Retinal pigment epithelial cell (primary cell): ENCODE results near the gene CHI3L1.

Source experiments
- DNase-seq: peaks from one replicate; pipeline ENCODE4 v3.0.0-alpha.2; 2010; ENCODE audit warnings: low read depth
- H3K4me3 ChIP-seq: 2 replicates; pipeline ENCODE4 v1.5.1; 2011; ENCODE audit warnings: mild to moderate bottlenecking, low read length, control low read depth, moderate library complexity
- CTCF ChIP-seq: conservative IDR thresholded peaks from 2 replicates; pipeline ENCODE4 v1.5.1; 2011; ENCODE audit warnings: low read depth, low read length, control low read depth, inconsistent platforms

The CHI3L1 gene

GRCh38 chr1:203188686-203189232 is 2.3 kb upstream of the CHI3L1 start:
- DNase-seq, result no peak
- H3K4me3 ChIP-seq, result no peak overlapping the region
- TF ChIP-seq CTCF, result no peak

GRCh38 chr1:203187689-203188264 is 1.3 kb upstream of the CHI3L1 start:
- no peak for DNase-seq
- TF ChIP-seq CTCF, result no peak
- H3K4me3 ChIP-seq, result no peak overlapping the region

- DNase-seq, result no peak
- H3K4me3 ChIP-seq, result no peak overlapping the region
- TF ChIP-seq CTCF, result no peak
Observed at GRCh38 chr1:203187304-203187685, 791 bp upstream of the CHI3L1 start.

GRCh38 chr1:203186091-203186445 is 436 bp downstream of the CHI3L1 start:
- DNase-seq, result no peak
- H3K4me3 ChIP-seq, result no peak overlapping the region
- TF ChIP-seq CTCF, result no peak

- TF ChIP-seq CTCF, result no peak
- no peak for DNase-seq
Observed at GRCh38 chr1:203185585-203185984, 919 bp downstream of the CHI3L1 start.

GRCh38 chr1:203185061-203185461 is 1.4 kb downstream of the CHI3L1 start:
- H3K4me3 ChIP-seq, result no peak overlapping the region
- DNase-seq, result no peak
- TF ChIP-seq CTCF, result no peak

More at GRCh38 chr1:203185585-203185984, 919 bp downstream of the CHI3L1 start:
- H3K4me3 ChIP-seq, result no peak overlapping the region

- H3K4me3 ChIP-seq, result no peak overlapping the region
Observed at GRCh38 chr1:203184467-203184866, 2.0 kb downstream of the CHI3L1 start.

More at GRCh38 chr1:203184467-203184866, 2.0 kb downstream of the CHI3L1 start:
- TF ChIP-seq CTCF, result no peak
- DNase-seq, result no peak
